Transverse colon (tissue), 4 donors: Measurements from ENCODE around the gene SAMHD1. TPM values are rescaled to one million over a fixed set of nuclear protein-coding genes. Genes with fewer than 3 reads are reported as not detected.

ENCODE experiments used
- DNase-seq: peaks from one replicate; pipeline ENCODE4 v3.0.0-alpha.2; 2019
- H3K27ac ChIP-seq, 4 donors: fragments of 200-600 bp; sonication (generic); 2 replicates each; pipeline ENCODE4 v1.5.1; 2016 to 2018; ENCODE audit warnings: inconsistent platforms in 4 of 4
- H3K27me3 ChIP-seq: fragments of 200-600 bp; sonication (generic); 2 replicates; pipeline ENCODE4 v1.5.1; 2017; ENCODE audit warnings: inconsistent platforms
- H3K36me3 ChIP-seq, 4 donors: fragments of 200-600 bp; sonication (generic); 2 replicates each; pipeline ENCODE4 v1.5.1; 2017 to 2019; ENCODE audit warnings: inconsistent platforms in 4 of 4
- H3K4me1 ChIP-seq, 4 donors: fragments of 200-600 bp; sonication (generic); 2 replicates each; pipeline ENCODE4 v1.5.1; 2017 to 2020; ENCODE audit warnings: inconsistent platforms in 4 of 4
- H3K4me3 ChIP-seq, 4 donors: fragments of 200-600 bp; sonication (generic); 1 replicate in 1 of 4; 2 replicates in 3 of 4; pipeline versions ENCODE4 v1.5.1 to v1.6.1; 2017 to 2019; ENCODE audit warnings: inconsistent platforms in 4 of 4
- H3K9me3 ChIP-seq, 2 donors: fragments of 200-600 bp; sonication (generic); 2 replicates each; pipeline ENCODE4 v1.5.1; 2017 to 2019; ENCODE audit warnings: inconsistent platforms in 2 of 2
- EP300 ChIP-seq: sonication (generic); formaldehyde crosslinking; IDR thresholded peaks from one replicate; pipeline ENCODE4 v1.6.1; 2017; ENCODE audit warnings: antibody characterized with exemption, low read depth
- POLR2A ChIP-seq: fragments of 450-650 bp; IDR thresholded peaks from one replicate; pipeline ENCODE4 v1.6.1; 2016; ENCODE audit warnings: antibody characterized with exemption, mild to moderate bottlenecking, moderate library complexity
- POLR2AphosphoS5 ChIP-seq, 3 donors: sonication (generic); formaldehyde crosslinking; IDR thresholded peaks; one replicate each; pipeline ENCODE4 v1.6.1; 2016; ENCODE audit warnings: antibody characterized with exemption in 3 of 3
- WGBS, 2 donors: methylation state at CpG; one replicate each; pipeline ENCODE4 v1.1.5; 2018; ENCODE audit warnings: low coverage in 1 of 2; 5-methylcytosine and 5-hydroxymethylcytosine counted together
- in situ Hi-C, 4 donors: fragments of 200-750 bp; cut with MboI; loops; one replicate each; pipeline versions ENCODE4 v1.15.0 to v1.15.1; 2017; ENCODE audit warnings: low sequenced_read_pairs in 3 of 4, low pct_ligation_motif_present in 1 of 4, low pct_unique_long_range_greater_than_20kb in 1 of 4
- intact Hi-C: fragments of 100-400 bp; cut with DNase I; formaldehyde crosslinking; loops from one replicate; pipeline ENCODE4 v1.15.1; 2023; ENCODE audit warnings: low total_unique reads
- total RNA-seq, 4 donors: library from RNA; depleted of rRNA; stranded (reverse); fragments of >200 nt; gene quantifications; one replicate each; pipeline ENCODE4 v1.1.0, GENCODE V29; 2016
- TF ChIP-seq, protein P1 (sequence below), 5 experiments: fragments of 200-600 bp in 3 of 5; fragments of 450-650 bp in 2 of 5; sonication (generic) in 3 of 5; IDR thresholded peaks; 1 replicate in 2 of 5; 2 replicates in 3 of 5; pipeline ENCODE4 v1.5.1; 2016 to 2017; ENCODE audit warnings: antibody characterized with exemption in 5 of 5, inconsistent platforms in 3 of 5, mild to moderate bottlenecking in 2 of 5, moderate library complexity in 1 of 5

The SAMHD1 gene
- total RNA-seq, 4 donors from 2014 or later = 40.6 to 96.9 (median 70.6) TPM

- H3K4me1 ChIP-seq = peaks cover 0 to 24% (median 7%) of the 10 kb centered on the region in 4 donors
- TF ChIP-seq, protein P1, sequence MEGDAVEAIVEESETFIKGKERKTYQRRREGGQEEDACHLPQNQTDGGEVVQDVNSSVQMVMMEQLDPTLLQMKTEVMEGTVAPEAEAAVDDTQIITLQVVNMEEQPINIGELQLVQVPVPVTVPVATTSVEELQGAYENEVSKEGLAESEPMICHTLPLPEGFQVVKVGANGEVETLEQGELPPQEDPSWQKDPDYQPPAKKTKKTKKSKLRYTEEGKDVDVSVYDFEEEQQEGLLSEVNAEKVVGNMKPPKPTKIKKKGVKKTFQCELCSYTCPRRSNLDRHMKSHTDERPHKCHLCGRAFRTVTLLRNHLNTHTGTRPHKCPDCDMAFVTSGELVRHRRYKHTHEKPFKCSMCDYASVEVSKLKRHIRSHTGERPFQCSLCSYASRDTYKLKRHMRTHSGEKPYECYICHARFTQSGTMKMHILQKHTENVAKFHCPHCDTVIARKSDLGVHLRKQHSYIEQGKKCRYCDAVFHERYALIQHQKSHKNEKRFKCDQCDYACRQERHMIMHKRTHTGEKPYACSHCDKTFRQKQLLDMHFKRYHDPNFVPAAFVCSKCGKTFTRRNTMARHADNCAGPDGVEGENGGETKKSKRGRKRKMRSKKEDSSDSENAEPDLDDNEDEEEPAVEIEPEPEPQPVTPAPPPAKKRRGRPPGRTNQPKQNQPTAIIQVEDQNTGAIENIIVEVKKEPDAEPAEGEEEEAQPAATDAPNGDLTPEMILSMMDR (IDR thresholded peaks at IDR 0.05) = no peak
- TF ChIP-seq POLR2A (no peak), EP300 (no peak), POLR2AphosphoS5 (IDR thresholded peaks at IDR 0.05) (no peak)
- intact Hi-C loops (no loop called here), in situ Hi-C loops (no loop called here)
- no peaks in the 10 kb centered on the region for H3K9me3 ChIP-seq
- DNase-seq = no peak
- H3K4me3 ChIP-seq = no peak overlapping the region
- H3K27ac ChIP-seq = peak overlapping the region in 1 of 4 donors; percentile 85
- no peaks in the 10 kb centered on the region for H3K27me3 ChIP-seq
- 79 to 91% methylated on average over 9 to 13 of the region's 13 CpGs for WGBS, 2 donors
- no peaks in the 10 kb centered on the region for H3K36me3 ChIP-seq
Measured at GRCh38 chr20:36873498-36874189, 77.9 kb downstream of the SAMHD1 start.

- 67 to 85% methylated on average over 3 to 5 of the region's 5 CpGs for WGBS, 2 donors
- in situ Hi-C loops = no loop called here
Measured at GRCh38 chr20:36872852-36873251, 78.7 kb downstream of the SAMHD1 start.

GRCh38 chr20:36871640-36872570 lies 79.6 kb downstream of the SAMHD1 start:
- no peaks in the 10 kb centered on the region for H3K27me3 ChIP-seq
- H3K4me1 ChIP-seq = peaks cover 0 to 16% (median 7%) of the 10 kb centered on the region in 4 donors
- no peak overlapping the region for H3K27ac ChIP-seq
- 60 to 74% methylated on average over 1 to 16 of the region's 16 CpGs for WGBS, 2 donors
- no peaks in the 10 kb centered on the region for H3K36me3 ChIP-seq
- H3K9me3 ChIP-seq = no peaks in the 10 kb centered on the region
- no peak overlapping the region for H3K4me3 ChIP-seq
- TF ChIP-seq POLR2A = no peak
- TF ChIP-seq, protein P1 (IDR thresholded peaks at IDR 0.05) = no peak
- no peak for TF ChIP-seq POLR2AphosphoS5 (IDR thresholded peaks at IDR 0.05)
- no peak for TF ChIP-seq EP300
- intact Hi-C loops = no loop called here
- in situ Hi-C loops = no loop called here
- DNase-seq = no peak

More at GRCh38 chr20:36872852-36873251, 78.7 kb downstream of the SAMHD1 start:
- Histone ChIP-seq H3K4me1 (peaks cover 0 to 23% (median 7%) of the 10 kb centered on the region in 4 donors), H3K27ac (no peak overlapping the region), H3K36me3 (no peaks in the 10 kb centered on the region), H3K9me3 (no peaks in the 10 kb centered on the region), H3K4me3 (no peak overlapping the region), H3K27me3 (no peaks in the 10 kb centered on the region)
- TF ChIP-seq POLR2A (no peak), POLR2AphosphoS5 (IDR thresholded peaks at IDR 0.05) (no peak), EP300 (no peak)
- DNase-seq = no peak
- intact Hi-C loops = no loop called here

DNA sequence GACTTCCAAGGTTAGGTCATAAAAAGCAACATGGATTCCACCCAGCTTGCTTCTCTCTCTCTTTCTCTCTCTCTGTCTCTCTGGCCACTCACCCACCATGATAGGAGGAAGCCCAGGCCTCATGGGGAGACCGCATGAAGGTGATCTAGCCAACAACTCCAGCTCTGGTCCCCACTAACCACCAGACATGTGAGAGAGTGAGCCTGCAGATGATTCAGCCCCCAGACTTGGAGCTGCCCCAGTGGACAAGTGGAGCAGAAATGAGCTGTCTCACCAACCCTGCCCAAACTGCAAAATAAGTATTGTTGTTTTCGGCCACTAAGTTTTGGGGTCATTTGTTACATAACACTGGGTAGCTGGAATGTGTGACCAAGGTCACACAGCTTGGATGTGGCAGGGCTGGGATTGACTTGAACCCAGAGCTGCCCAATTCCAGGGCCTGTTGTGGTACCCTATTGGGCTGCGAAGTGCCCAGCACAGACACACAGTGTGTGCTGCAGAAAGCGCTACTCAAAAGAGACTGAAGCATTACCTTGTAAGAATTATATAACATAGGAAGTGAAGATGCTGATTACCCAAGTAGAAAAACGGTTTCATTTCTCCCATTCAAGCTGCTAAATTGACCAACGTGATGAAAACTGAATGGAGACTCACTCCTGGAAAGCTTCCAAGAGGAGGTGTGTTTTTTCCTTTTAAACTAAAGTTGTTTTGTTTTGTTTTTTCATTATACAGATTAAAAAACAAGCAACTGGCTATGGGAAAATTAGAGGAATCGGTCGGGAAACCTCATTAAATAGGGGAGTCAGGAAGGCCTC lies 84.6 kb downstream of the SAMHD1 start:
- in situ Hi-C loops = no loop called here
- WGBS, 2 donors = 58 to 70% methylated on average over 4 to 8 of the region's 8 CpGs
- H3K27ac ChIP-seq = no peak overlapping the region
- no peaks in the 10 kb centered on the region for H3K9me3 ChIP-seq
- intact Hi-C loops = no loop called here
- no peak for TF ChIP-seq POLR2A
- TF ChIP-seq POLR2AphosphoS5 (IDR thresholded peaks at IDR 0.05) = no peak
- TF ChIP-seq EP300 = no peak
- TF ChIP-seq, protein P1 (IDR thresholded peaks at IDR 0.05) = no peak
- no peak for DNase-seq
- no peaks in the 10 kb centered on the region for H3K27me3 ChIP-seq
- peaks cover 9 to 19% (median 14%) of the 10 kb centered on the region in 4 donors for H3K4me1 ChIP-seq
- no peaks in the 10 kb centered on the region for H3K36me3 ChIP-seq
- no peak overlapping the region for H3K4me3 ChIP-seq
